MM.1S (cell line): ENCODE results near the gene MAP3K12.

Source experiments
- DNase-seq: peaks from one replicate; pipeline ENCODE4 v3.0.0-alpha.2; 2015
- H2AFZ ChIP-seq: fragments of 300-600 bp; sonication (generic); 2 replicates; pipeline ENCODE4 v1.6.0; 2016; ENCODE audit warnings: antibody characterized with exemption, low read length
- H3F3A ChIP-seq: fragments of 300-600 bp; sonication (generic); 2 replicates; pipeline ENCODE4 v1.6.1; 2016; ENCODE audit warnings: mild to moderate bottlenecking, antibody characterized with exemption, low read length, moderate library complexity, mixed read lengths; ENCODE audit not compliant: insufficient read depth
- H3K27ac ChIP-seq: fragments of 300-600 bp; sonication (generic); 2 replicates; pipeline ENCODE4 v1.5.1; 2016; ENCODE audit warnings: mild to moderate bottlenecking, low read length
- H3K27me3 ChIP-seq: fragments of 300-600 bp; sonication (generic); replicated peaks from 2 replicates; pipeline ENCODE4 v1.6.0; 2016; ENCODE audit warnings: low read length; ENCODE audit not compliant: insufficient read depth
- H3K36me3 ChIP-seq: fragments of 300-600 bp; sonication (generic); replicated peaks from 2 replicates; pipeline ENCODE4 v1.6.1; 2016; ENCODE audit warnings: mild to moderate bottlenecking, low read length, mixed read lengths; ENCODE audit not compliant: insufficient read depth
- H3K4me1 ChIP-seq: fragments of 300-600 bp; sonication (generic); 2 replicates; pipeline ENCODE4 v1.6.1; 2016; ENCODE audit warnings: low read length, mixed read lengths
- H3K4me2 ChIP-seq: fragments of 300-600 bp; sonication (generic); 2 replicates; pipeline ENCODE4 v1.6.0; 2016; ENCODE audit warnings: low read depth, low read length
- H3K4me3 ChIP-seq: fragments of 300-600 bp; sonication (generic); 2 replicates; pipeline ENCODE4 v1.5.1; 2016; ENCODE audit warnings: low read length, mixed read lengths
- H3K79me2 ChIP-seq: fragments of 300-600 bp; sonication (generic); 2 replicates; pipeline ENCODE4 v1.6.1; 2016; ENCODE audit warnings: mixed run types, low read length, mixed read lengths
- H3K9ac ChIP-seq: fragments of 300-600 bp; sonication (generic); 2 replicates; pipeline ENCODE4 v1.6.1; 2016; ENCODE audit warnings: low read length, mixed read lengths
- H3K9me2 ChIP-seq: fragments of 300-600 bp; sonication (generic); replicated peaks from 2 replicates; pipeline ENCODE4 v1.6.1; 2016; ENCODE audit warnings: mild to moderate bottlenecking, low read length, mixed read lengths; ENCODE audit not compliant: insufficient read depth
- H3K9me3 ChIP-seq: fragments of 300-600 bp; sonication (generic); replicated peaks from 2 replicates; pipeline ENCODE4 v1.6.1; 2016; ENCODE audit warnings: mild to moderate bottlenecking, low read length, mixed read lengths; ENCODE audit not compliant: insufficient read depth
- H4K20me1 ChIP-seq: fragments of 300-600 bp; sonication (generic); 2 replicates; pipeline ENCODE4 v1.6.1; 2016; ENCODE audit warnings: mild to moderate bottlenecking, low read length, moderate library complexity, mixed read lengths; ENCODE audit not compliant: insufficient read depth
- CTCF ChIP-seq: fragments of 300-600 bp; sonication (generic); IDR thresholded peaks from 2 replicates; pipeline ENCODE4 v1.5.1; 2016; ENCODE audit warnings: antibody characterized with exemption, low read length, mixed read lengths
- EZH2 ChIP-seq: fragments of 300-600 bp; sonication (generic); optimal IDR thresholded peaks from 2 replicates; pipeline ENCODE3; 2017; ENCODE audit warnings: low read depth, mild to moderate bottlenecking, antibody characterized with exemption, low read length, mixed read lengths
- EZH2phosphoT487 ChIP-seq: fragments of 300-600 bp; sonication (generic); IDR thresholded peaks from 2 replicates; pipeline ENCODE4 v1.6.1; 2018; ENCODE audit warnings: antibody characterized with exemption, low read length

The MAP3K12 gene

GRCh38 chr12:53500776-53501614 is 1.7 kb upstream of the MAP3K12 start, which contains the start of gene TARBP2:
Gene TARBP2, plus strand, starts transcription at chr12:53501283. Its CDS starts 126 bp downstream, at chr12:53501409.
- H3K4me3 ChIP-seq, result peak within 1 kb of the TSS; percentile 84
- TF ChIP-seq EZH2, result no peak
- no peak for TF ChIP-seq EZH2phosphoT487
- TF ChIP-seq CTCF, result no peak
- H3K4me2 ChIP-seq, result peak within 1 kb of the TSS; percentile 100
- peak; percentile 99 for DNase-seq
- no peaks in the 10 kb centered on the region for H4K20me1 ChIP-seq
- H3K9ac ChIP-seq, result peak within 1 kb of the TSS; percentile 96
- peak within 1 kb of the TSS; percentile 86 for H2AFZ ChIP-seq
- H3K9me2 ChIP-seq, result no peaks in the 10 kb centered on the region
- peaks cover 52% of the 10 kb centered on the region for H3K79me2 ChIP-seq
- no peaks in the 10 kb centered on the region for H3K36me3 ChIP-seq
- H3F3A ChIP-seq, result peaks cover 9% of the 10 kb centered on the region
- peak within 1 kb of the TSS; percentile 88 for H3K27ac ChIP-seq
- no peaks in the 10 kb centered on the region for H3K27me3 ChIP-seq
- H3K4me1 ChIP-seq, result peaks cover 13% of the 10 kb centered on the region
- H3K9me3 ChIP-seq, result no peaks in the 10 kb centered on the region

DNA sequence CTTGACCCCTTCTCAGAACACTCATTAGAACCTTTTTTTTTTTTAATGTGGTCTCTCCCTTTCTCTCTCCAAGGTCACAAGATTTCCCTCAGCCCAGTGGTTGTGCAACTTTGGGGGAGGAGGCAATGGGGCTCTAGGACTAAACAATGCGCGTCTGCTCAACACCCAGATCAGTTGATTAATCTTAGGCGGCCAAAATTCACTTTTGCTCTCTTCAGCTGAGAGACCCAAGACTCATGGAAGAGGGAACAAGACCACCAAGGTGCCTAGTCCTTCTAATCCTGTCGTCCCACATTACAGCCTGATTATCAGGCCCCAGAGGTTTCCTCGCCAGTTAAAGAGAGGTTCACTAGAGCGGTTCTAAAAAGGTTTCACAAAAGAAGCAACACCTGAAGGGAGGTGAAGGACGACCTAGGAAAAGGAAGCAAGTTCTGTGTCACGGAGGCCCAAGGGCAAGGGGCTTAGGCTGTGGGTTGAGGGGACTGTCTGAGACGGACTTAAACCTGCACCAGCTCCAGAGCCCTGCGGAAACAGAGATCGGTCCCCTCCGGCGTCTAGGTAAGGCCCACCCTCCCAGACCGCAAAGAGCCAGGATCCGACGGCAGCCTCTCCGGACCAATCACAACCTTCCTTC is 1.0 kb upstream of the MAP3K12 start:
- Histone ChIP-seq H3K9me3 (no peaks in the 10 kb centered on the region), H3K4me1 (peaks cover 13% of the 10 kb centered on the region), H3K27me3 (no peaks in the 10 kb centered on the region), H3K9ac (peak overlapping the region; percentile 78), H3K4me2 (peak overlapping the region; percentile 99), H3F3A (peaks cover 9% of the 10 kb centered on the region), H2AFZ (peak overlapping the region; percentile 44; the same call in 1 of the 2 replicates), H4K20me1 (no peaks in the 10 kb centered on the region), H3K79me2 (peaks cover 57% of the 10 kb centered on the region), H3K36me3 (no peaks in the 10 kb centered on the region), H3K9me2 (no peaks in the 10 kb centered on the region), H3K27ac (peak overlapping the region; percentile 88), H3K4me3 (peak overlapping the region; percentile 84)
- no peak for DNase-seq
- TF ChIP-seq EZH2phosphoT487 (no peak), CTCF (no peak), EZH2 (no peak)

GRCh38 chr12:53498235-53498630 is 1.0 kb downstream of the MAP3K12 start:
- H3K36me3 ChIP-seq, result no peaks in the 10 kb centered on the region
- DNase-seq, result no peak
- H3K9ac ChIP-seq, result 0 out of 2 replicates have a peak overlapping the region, but pooled peaks have one; percentile 78
- no peaks in the 10 kb centered on the region for H3K27me3 ChIP-seq
- peaks cover 17% of the 10 kb centered on the region for H3F3A ChIP-seq
- no peaks in the 10 kb centered on the region for H3K9me3 ChIP-seq
- no peak overlapping the region for H2AFZ ChIP-seq
- H3K4me2 ChIP-seq, result peak overlapping the region; percentile 82
- no peaks in the 10 kb centered on the region for H3K9me2 ChIP-seq
- no peaks in the 10 kb centered on the region for H4K20me1 ChIP-seq
- peaks cover 25% of the 10 kb centered on the region for H3K4me1 ChIP-seq
- TF ChIP-seq EZH2 (no peak), CTCF (no peak), EZH2phosphoT487 (no peak)
- H3K4me3 ChIP-seq, result peak overlapping the region; percentile 84; the same call in 1 of the 2 replicates
- peaks cover 48% of the 10 kb centered on the region for H3K79me2 ChIP-seq
- no peak overlapping the region for H3K27ac ChIP-seq
